ENCODE data around the gene ZNF536.

Gene ZNF536

DNA sequence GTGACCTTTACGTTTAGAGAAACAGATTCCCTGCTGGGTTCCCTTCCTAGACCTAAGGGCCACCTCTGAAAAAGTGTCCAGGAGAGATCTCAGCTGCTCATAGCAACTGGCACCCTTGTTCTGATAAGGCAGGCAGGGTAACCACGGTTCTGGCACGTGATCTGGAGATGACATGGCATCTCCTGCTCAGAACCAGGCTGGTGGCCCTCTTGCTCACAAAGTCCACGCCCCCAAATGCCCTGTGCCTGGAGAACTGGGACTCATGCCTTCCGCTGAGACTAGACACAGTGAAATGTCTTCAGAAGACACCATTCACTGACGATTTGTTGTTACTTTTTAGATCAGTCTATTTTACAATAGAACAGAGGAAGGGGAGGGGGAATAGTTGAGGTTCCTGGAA, 174.1 kb downstream of the ZNF536 start:
- H3K27me3 ChIP-seq (ENCODE audit: insufficient read depth, poor library complexity, severe bottlenecking): no peaks in the 10 kb centered on the region
- DNase-seq (ENCODE audit: low read depth in 1 of 2, low spot score in 1 of 2): no peak
- TF ChIP-seq, protein P1, sequence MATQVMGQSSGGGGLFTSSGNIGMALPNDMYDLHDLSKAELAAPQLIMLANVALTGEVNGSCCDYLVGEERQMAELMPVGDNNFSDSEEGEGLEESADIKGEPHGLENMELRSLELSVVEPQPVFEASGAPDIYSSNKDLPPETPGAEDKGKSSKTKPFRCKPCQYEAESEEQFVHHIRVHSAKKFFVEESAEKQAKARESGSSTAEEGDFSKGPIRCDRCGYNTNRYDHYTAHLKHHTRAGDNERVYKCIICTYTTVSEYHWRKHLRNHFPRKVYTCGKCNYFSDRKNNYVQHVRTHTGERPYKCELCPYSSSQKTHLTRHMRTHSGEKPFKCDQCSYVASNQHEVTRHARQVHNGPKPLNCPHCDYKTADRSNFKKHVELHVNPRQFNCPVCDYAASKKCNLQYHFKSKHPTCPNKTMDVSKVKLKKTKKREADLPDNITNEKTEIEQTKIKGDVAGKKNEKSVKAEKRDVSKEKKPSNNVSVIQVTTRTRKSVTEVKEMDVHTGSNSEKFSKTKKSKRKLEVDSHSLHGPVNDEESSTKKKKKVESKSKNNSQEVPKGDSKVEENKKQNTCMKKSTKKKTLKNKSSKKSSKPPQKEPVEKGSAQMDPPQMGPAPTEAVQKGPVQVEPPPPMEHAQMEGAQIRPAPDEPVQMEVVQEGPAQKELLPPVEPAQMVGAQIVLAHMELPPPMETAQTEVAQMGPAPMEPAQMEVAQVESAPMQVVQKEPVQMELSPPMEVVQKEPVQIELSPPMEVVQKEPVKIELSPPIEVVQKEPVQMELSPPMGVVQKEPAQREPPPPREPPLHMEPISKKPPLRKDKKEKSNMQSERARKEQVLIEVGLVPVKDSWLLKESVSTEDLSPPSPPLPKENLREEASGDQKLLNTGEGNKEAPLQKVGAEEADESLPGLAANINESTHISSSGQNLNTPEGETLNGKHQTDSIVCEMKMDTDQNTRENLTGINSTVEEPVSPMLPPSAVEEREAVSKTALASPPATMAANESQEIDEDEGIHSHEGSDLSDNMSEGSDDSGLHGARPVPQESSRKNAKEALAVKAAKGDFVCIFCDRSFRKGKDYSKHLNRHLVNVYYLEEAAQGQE (IDR thresholded peaks at IDR 0.05; ENCODE audit: insufficient replicate concordance, low read depth): no peak
- TF ChIP-seq GABPA (IDR thresholded peaks at IDR 0.05; ENCODE audit: low read depth) (no peak), POLR2AphosphoS5 (IDR thresholded peaks at IDR 0.05; ENCODE audit: low read depth) (no peak), SPI1 (IDR thresholded peaks at IDR 0.05; ENCODE audit: borderline replicate concordance, low read depth) (no peak)
- TF ChIP-seq, protein P2, sequence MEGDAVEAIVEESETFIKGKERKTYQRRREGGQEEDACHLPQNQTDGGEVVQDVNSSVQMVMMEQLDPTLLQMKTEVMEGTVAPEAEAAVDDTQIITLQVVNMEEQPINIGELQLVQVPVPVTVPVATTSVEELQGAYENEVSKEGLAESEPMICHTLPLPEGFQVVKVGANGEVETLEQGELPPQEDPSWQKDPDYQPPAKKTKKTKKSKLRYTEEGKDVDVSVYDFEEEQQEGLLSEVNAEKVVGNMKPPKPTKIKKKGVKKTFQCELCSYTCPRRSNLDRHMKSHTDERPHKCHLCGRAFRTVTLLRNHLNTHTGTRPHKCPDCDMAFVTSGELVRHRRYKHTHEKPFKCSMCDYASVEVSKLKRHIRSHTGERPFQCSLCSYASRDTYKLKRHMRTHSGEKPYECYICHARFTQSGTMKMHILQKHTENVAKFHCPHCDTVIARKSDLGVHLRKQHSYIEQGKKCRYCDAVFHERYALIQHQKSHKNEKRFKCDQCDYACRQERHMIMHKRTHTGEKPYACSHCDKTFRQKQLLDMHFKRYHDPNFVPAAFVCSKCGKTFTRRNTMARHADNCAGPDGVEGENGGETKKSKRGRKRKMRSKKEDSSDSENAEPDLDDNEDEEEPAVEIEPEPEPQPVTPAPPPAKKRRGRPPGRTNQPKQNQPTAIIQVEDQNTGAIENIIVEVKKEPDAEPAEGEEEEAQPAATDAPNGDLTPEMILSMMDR (IDR thresholded peaks at IDR 0.05; ENCODE audit: insufficient read depth, low read length): no peak
- H3K4me3 ChIP-seq (replicated peaks; ENCODE audit: insufficient read depth, low read length): no peak overlapping the region
- H3K27ac ChIP-seq (replicated peaks): no peak overlapping the region

DNA sequence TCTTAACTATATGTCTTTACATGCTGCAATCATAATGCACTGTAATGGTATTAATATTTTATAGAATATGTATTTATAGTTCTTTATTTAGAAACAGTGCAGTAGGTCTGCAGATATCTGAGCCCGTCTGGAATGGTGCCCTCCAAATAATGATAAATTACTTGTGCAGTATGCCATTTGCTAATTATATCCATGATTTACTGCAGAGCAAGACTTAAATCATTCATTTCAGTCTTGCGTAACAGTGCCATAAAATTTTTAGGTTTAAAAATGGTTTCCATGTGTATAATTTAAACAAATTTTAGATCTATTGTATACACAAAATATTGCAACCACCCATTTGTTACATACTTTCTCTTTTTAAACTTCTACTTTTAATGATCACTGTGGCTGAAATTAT, 175.1 kb downstream of the ZNF536 start:
- no peaks in the 10 kb centered on the region for H3K27me3 ChIP-seq (ENCODE audit: insufficient read depth, poor library complexity, severe bottlenecking)
- no peak for TF ChIP-seq GABPA (IDR thresholded peaks at IDR 0.05; ENCODE audit: low read depth)
- TF ChIP-seq SPI1 (IDR thresholded peaks at IDR 0.05; ENCODE audit: borderline replicate concordance, low read depth): no peak
- no peak for TF ChIP-seq POLR2AphosphoS5 (IDR thresholded peaks at IDR 0.05; ENCODE audit: low read depth)
- TF ChIP-seq, protein P2 (IDR thresholded peaks at IDR 0.05; ENCODE audit: insufficient read depth, low read length): no peak
- TF ChIP-seq, protein P1 (IDR thresholded peaks at IDR 0.05; ENCODE audit: insufficient replicate concordance, low read depth): no peak
- no peak overlapping the region for H3K27ac ChIP-seq (replicated peaks)
- H3K4me3 ChIP-seq (replicated peaks; ENCODE audit: insufficient read depth, low read length): no peak overlapping the region
- DNase-seq (ENCODE audit: low read depth in 1 of 2, low spot score in 1 of 2): no peak

DNA sequence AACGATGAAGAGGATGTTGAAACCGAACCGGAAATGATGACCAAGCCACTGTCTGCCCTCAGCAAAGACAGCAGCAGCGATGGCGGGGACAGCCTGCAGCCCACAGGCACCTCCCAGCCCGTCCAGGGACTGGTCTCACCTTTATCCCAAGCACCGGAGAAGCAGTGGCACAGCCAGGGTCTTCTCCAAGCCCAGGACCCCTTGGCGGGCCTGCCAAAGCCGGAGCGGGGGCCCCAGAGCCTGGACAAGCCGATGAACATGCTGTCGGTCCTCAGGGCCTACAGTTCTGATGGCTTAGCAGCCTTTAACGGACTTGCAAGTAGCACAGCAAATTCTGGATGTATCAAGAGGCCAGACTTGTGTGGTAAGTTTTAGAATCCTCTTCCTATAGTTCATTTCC, 177.0 kb downstream of the ZNF536 start:
- Histone ChIP-seq H3K27ac (replicated peaks) (no peak overlapping the region), H3K4me3 (replicated peaks; ENCODE audit: insufficient read depth, low read length) (no peak overlapping the region), H3K27me3 (ENCODE audit: insufficient read depth, poor library complexity, severe bottlenecking) (no peaks in the 10 kb centered on the region)
- TF ChIP-seq POLR2AphosphoS5 (IDR thresholded peaks at IDR 0.05; ENCODE audit: low read depth) (no peak), SPI1 (IDR thresholded peaks at IDR 0.05; ENCODE audit: borderline replicate concordance, low read depth) (no peak), GABPA (IDR thresholded peaks at IDR 0.05; ENCODE audit: low read depth) (no peak)
- TF ChIP-seq, protein P1 (IDR thresholded peaks at IDR 0.05; ENCODE audit: insufficient replicate concordance, low read depth): no peak
- TF ChIP-seq, protein P2 (IDR thresholded peaks at IDR 0.05; ENCODE audit: insufficient read depth, low read length): no peak
- no peak for DNase-seq (ENCODE audit: low read depth in 1 of 2, low spot score in 1 of 2)

Data from HL-60 (cell line).